Measurements from ENCODE around the gene RIIAD1.

GRCh38 chr1:151759241-151759640, 37.9 kb downstream of the RIIAD1 start:
- TF ChIP-seq POLR2A (IDR thresholded peaks at IDR 0.05) (no peak), CTCF (IDR thresholded peaks at IDR 0.05) (no peak), EP300 (IDR thresholded peaks at IDR 0.05) (no peak)
